K562 (cell line): Measurements from ENCODE around the gene NUP98. TPM values are rescaled to one million over a fixed set of nuclear protein-coding genes. Genes with fewer than 3 reads are reported as not detected.
A peak's percentile ranks its signal among the peaks of the same experiment; 100 is the strongest.

ENCODE experiments used
- BCL6 ChIP-seq: fragments of 250-450 bp; sonication (Bioruptor Pico); IDR thresholded peaks from 2 replicates; pipeline ENCODE4 v1.4.0; 2020
- KLF6 ChIP-seq: fragments of 250-450 bp; sonication (Bioruptor Pico); IDR thresholded peaks from 2 replicates; pipeline ENCODE4 v1.4.0; 2020; ENCODE audit warnings: mild to moderate bottlenecking, moderate library complexity, borderline replicate concordance
- MAX ChIP-seq: sonication (generic); formaldehyde crosslinking; IDR thresholded peaks from 2 replicates; pipeline ENCODE4 v1.9.0; 2022; ENCODE audit warnings: mild to moderate bottlenecking, missing genetic modification reagents
- SMARCB1 ChIP-seq: IDR thresholded peaks from 2 replicates; pipeline ENCODE4 v1.6.1; 2011; ENCODE audit warnings: improper control_type of control experiment, low read depth; ENCODE audit not compliant: insufficient read length
- XRCC4 ChIP-seq: IDR thresholded peaks from one replicate; pipeline ENCODE4 v1.6.1; 2011; ENCODE audit not compliant: insufficient read depth, insufficient read length; ENCODE audit errors: extremely low read depth
- ZNF431 ChIP-seq: sonication (generic); formaldehyde crosslinking; IDR thresholded peaks from 2 replicates; pipeline ENCODE4 v1.8.0; 2022; ENCODE audit warnings: mild to moderate bottlenecking, missing genetic modification reagents
- ZNF445 ChIP-seq: fragments of 250-450 bp; sonication (Bioruptor Pico); IDR thresholded peaks from 2 replicates; pipeline ENCODE4 v1.4.0; 2020; ENCODE audit warnings: low read depth, mild to moderate bottlenecking, moderate library complexity
- ZNF609 ChIP-seq: sonication (generic); formaldehyde crosslinking; IDR thresholded peaks from 2 replicates; pipeline ENCODE4 v1.8.1; 2023; ENCODE audit warnings: missing genetic modification reagents, mild to moderate bottlenecking, borderline replicate concordance
- polyA plus RNA-seq, 8 experiments: library from polyadenylated mRNA; depleted of rRNA in 4 of 8; stranded (reverse) in 5 of 8; unstranded in 3 of 8; fragments of >200 nt; fragmentation: Nextera tagmentation in 2 of 8; fragmentation: Illumina TruSeq in 1 of 8; extraction: Ambion mirVana in 2 of 8; extraction: Trizol in 1 of 8; gene quantifications; 2 replicates each; pipeline versions ENCODE4 v1.2.1 to v1.2.3, GENCODE V29; 2011 to 2014; ENCODE audit warnings: inconsistent platforms in 1 of 8, missing spikeins in 1 of 8
- total RNA-seq, 7 experiments: library from RNA; depleted of rRNA in 6 of 7; stranded (reverse); fragments of >200 nt in 6 of 7; fragmentation: Illumina TruSeq in 2 of 7; extraction: Trizol in 2 of 7; gene quantifications; 2 replicates each; pipeline versions ENCODE4 v1.2.1 to v1.2.3, GENCODE V29; 2011 to 2021; ENCODE audit warnings: low replicate concordance in 1 of 7

Gene NUP98
- total and polyA plus RNA-seq, 9 of the 15 experiments (the other 6 are each of a cell fraction or from before 2014, with no cell fraction given), result 45.1 to 196 (median 130) TPM

- peak; percentile 34; the same call in 1 of the 2 replicates for TF ChIP-seq ZNF431 (CRISPR knock-in tag)
- TF ChIP-seq BCL6, result no peak
- TF ChIP-seq KLF6 (CRISPR knock-in tag), result 0 out of 2 replicates have a peak, but pooled peaks have one; percentile 7
- no peak for TF ChIP-seq ZNF445 (CRISPR knock-in tag)
- 0 out of 2 replicates have a peak, but pooled peaks have one; percentile 12 for TF ChIP-seq MAX (CRISPR knock-in tag)
- no peak for TF ChIP-seq SMARCB1
- no peak for TF ChIP-seq ZNF609 (CRISPR knock-in tag)
- no peak for TF ChIP-seq XRCC4
These were observed 28.3 kb upstream of the NUP98 start (continued) for GRCh38 chr11:3825473-3826154.
